ENCODE results near the gene RAP1GAP2.

DNA sequence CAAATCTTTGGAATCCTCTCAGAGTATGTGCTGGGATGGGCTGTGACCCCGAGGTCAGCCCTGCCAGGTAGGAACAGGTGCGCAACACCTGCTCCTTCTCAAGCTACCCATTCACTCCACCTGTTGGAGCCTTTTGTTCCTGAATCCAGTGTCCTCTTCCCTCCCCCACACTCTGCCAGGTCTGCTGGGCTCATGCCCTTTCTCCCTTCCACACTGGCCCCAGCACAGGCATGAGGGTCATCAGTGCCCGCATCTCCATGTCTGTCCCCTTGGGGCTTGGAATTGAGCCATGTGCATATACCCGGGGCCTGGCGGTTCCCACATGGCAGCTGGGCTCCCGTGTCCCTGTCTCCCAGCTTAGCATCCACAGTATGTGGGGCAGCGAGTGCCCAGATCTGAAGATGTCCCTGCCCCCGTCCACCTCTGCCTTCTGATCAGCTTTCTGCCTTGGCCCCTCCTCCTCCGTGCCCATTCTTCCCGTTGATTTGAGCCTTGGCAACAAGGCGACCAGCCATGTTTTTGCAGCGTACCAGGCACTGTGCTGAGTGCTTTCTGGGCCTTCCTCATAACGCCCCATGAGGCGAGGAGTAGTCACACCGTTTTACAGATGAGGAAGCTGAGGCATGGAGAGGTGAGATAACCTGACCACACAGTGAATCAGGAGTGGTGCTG, 102.2 kb downstream of the RAP1GAP2 start:
- TF ChIP-seq USF1 (IDR thresholded peaks at IDR 0.05; ENCODE audit: borderline replicate concordance, low read depth) (no peak), CTCF (IDR thresholded peaks at IDR 0.05) (no peak)

All from SK-N-SH (cell line).